ENCODE results near the gene ARHGAP27. TPM values are rescaled to one million over a fixed set of nuclear protein-coding genes. Genes with fewer than 3 reads are reported as not detected.

ARHGAP27 gene
- polyA plus RNA-seq, 1 experiment = 2.3 TPM

DNA sequence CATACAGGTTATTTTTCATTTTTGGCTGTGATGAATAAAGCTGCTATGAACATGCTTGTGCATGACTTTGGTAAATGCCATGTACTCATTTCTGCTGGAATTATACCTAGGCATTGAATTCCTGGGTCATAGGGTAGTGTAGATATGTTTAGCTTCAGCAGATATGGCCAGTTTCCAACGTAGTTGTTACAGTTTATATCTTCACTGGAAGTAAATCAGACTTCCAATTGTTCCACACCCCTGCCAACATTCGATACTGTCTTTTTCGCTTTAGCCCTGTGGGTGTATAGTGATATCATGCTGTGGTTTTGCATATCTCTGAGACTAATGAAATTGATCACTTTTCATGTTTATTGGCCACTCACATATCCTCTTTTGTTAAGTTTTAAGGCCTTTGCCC lies 50.4 kb downstream of the ARHGAP27 start:
- POLR2A ChIA-PET = no interaction called here
- Histone ChIP-seq H3K4me3 (ENCODE audit: low read depth, low read length) (no peak overlapping the region), H3K36me3 (ENCODE audit: control insufficient read depth, insufficient read depth, low read length) (no peaks in the 10 kb centered on the region), H3K27me3 (ENCODE audit: control insufficient read depth, insufficient read depth, low read length) (no peaks in the 10 kb centered on the region)
- TF ChIP-seq, protein P1, sequence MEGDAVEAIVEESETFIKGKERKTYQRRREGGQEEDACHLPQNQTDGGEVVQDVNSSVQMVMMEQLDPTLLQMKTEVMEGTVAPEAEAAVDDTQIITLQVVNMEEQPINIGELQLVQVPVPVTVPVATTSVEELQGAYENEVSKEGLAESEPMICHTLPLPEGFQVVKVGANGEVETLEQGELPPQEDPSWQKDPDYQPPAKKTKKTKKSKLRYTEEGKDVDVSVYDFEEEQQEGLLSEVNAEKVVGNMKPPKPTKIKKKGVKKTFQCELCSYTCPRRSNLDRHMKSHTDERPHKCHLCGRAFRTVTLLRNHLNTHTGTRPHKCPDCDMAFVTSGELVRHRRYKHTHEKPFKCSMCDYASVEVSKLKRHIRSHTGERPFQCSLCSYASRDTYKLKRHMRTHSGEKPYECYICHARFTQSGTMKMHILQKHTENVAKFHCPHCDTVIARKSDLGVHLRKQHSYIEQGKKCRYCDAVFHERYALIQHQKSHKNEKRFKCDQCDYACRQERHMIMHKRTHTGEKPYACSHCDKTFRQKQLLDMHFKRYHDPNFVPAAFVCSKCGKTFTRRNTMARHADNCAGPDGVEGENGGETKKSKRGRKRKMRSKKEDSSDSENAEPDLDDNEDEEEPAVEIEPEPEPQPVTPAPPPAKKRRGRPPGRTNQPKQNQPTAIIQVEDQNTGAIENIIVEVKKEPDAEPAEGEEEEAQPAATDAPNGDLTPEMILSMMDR (IDR thresholded peaks at IDR 0.05; ENCODE audit: insufficient read depth, low read depth, low read length) = no peak
- CTCF ChIA-PET = interaction anchor here (0.9 to 5.7 kb wide), 6 partner anchors 9 to 163 kb away, joined by 3 to 27 read pairs (median 4); no protein-coding TSS in a partner anchor
- DNase-seq (ENCODE audit: low read depth) = no peak

DNA sequence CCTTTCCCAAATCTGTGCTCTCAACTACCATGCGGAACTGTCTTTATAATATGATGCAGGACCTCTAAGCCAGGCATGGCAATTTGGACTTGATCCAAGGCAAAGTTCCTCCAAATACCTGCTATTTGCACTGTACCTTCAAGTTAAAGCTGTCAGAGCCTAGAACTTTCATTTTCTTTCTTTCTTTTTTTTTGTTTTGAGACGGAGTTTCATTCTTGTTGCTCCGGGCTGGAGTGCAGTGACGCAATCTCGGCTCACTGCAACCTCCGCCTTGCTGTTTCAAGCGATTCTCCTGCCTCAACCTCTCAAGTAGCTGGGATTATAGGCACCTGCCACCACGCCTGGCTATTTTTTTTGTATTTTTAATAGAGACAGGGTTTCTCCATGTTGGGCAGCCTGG lies 51.7 kb downstream of the ARHGAP27 start:
- ChIA-PET POLR2A (no interaction called here), CTCF (interaction anchor here (0.6 to 5.7 kb wide), 10 partner anchors 10 to 512 kb away, joined by 3 to 27 read pairs (median 4); partner anchors contain the start of gene MAP3K14)
- no peak for DNase-seq (ENCODE audit: low read depth)
- Histone ChIP-seq H3K27me3 (ENCODE audit: control insufficient read depth, insufficient read depth, low read length) (no peaks in the 10 kb centered on the region), H3K36me3 (ENCODE audit: control insufficient read depth, insufficient read depth, low read length) (no peaks in the 10 kb centered on the region), H3K4me3 (ENCODE audit: low read depth, low read length) (no peak overlapping the region)
- TF ChIP-seq, protein P1 (IDR thresholded peaks at IDR 0.05; ENCODE audit: insufficient read depth, low read depth, low read length) = no peak

DNA sequence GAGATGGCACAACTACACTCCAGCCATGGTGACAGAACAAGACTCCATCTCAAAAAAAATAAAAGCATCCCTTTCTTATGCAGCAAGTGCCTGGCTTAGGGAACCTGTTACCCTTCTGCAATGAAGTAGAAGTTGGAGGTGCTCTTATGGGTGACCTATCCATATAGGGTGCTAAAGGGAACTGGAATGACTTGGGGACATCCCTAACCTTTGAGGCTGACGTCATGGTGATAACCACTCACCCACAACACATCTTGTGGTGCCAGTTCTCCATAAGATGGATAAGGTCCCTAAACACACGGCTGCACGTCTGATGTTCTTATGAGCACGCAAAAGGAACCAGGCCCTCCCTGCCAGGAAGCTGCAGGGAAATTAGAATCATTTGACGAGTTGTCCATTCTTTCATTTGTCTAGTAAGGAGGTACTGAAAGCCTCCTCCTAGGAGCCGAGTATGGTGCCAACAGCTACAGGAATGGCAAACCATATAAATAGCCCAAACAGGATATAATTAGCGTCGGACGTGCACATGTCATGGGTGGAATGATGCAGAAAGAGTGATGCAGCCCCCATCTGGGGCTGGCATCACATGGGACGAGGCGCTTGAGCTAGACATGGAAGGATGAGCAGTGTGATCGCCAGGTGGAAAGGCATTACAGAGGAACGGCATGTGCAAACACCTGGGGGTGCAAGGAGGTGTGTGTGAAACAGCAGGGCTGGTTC lies 52.5 kb downstream of the ARHGAP27 start:
- H3K36me3 ChIP-seq (ENCODE audit: control insufficient read depth, insufficient read depth, low read length) = no peaks in the 10 kb centered on the region
- TF ChIP-seq, protein P1 (IDR thresholded peaks at IDR 0.05; ENCODE audit: insufficient read depth, low read depth, low read length) = no peak
- CTCF ChIA-PET = interaction anchor here (0.6 to 5.7 kb wide), 10 partner anchors 9 to 511 kb away, joined by 3 to 27 read pairs (median 4); partner anchors contain the start of gene MAP3K14
- POLR2A ChIA-PET = no interaction called here
- H3K4me3 ChIP-seq (ENCODE audit: low read depth, low read length) = no peak overlapping the region
- no peaks in the 10 kb centered on the region for H3K27me3 ChIP-seq (ENCODE audit: control insufficient read depth, insufficient read depth, low read length)
- DNase-seq (ENCODE audit: low read depth) = no peak

DNA sequence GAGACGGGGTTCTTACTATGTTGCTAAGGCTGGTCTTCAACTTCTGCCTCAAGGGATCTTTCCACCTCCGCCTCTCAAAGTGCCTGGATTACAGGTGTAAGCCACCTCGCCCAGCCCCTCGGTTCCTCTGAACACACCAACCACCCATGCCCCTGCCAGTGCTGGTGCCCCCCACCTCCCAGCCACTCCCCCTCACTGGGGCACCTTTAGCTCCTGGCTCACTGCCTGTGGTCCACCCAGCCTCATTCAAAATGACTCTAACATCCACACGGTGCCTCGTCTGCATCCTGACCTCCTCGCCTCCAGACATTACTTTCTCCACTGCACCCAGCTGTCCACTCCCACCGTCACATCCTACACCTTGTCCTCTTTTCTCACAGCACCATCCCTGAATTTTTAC lies 55.3 kb downstream of the ARHGAP27 start:
- no peaks in the 10 kb centered on the region for H3K27me3 ChIP-seq (ENCODE audit: control insufficient read depth, insufficient read depth, low read length)
- DNase-seq (ENCODE audit: low read depth) = no peak
- no peak overlapping the region for H3K4me3 ChIP-seq (ENCODE audit: low read depth, low read length)
- TF ChIP-seq, protein P1 (IDR thresholded peaks at IDR 0.05; ENCODE audit: insufficient read depth, low read depth, low read length) = no peak
- H3K36me3 ChIP-seq (ENCODE audit: control insufficient read depth, insufficient read depth, low read length) = no peaks in the 10 kb centered on the region
- CTCF ChIA-PET = interaction anchor here (1.3 to 2.8 kb wide), 3 partner anchors 65 to 142 kb away, joined by 5 to 9 read pairs (median 8); no protein-coding TSS in a partner anchor
- POLR2A ChIA-PET = no interaction called here

DNA sequence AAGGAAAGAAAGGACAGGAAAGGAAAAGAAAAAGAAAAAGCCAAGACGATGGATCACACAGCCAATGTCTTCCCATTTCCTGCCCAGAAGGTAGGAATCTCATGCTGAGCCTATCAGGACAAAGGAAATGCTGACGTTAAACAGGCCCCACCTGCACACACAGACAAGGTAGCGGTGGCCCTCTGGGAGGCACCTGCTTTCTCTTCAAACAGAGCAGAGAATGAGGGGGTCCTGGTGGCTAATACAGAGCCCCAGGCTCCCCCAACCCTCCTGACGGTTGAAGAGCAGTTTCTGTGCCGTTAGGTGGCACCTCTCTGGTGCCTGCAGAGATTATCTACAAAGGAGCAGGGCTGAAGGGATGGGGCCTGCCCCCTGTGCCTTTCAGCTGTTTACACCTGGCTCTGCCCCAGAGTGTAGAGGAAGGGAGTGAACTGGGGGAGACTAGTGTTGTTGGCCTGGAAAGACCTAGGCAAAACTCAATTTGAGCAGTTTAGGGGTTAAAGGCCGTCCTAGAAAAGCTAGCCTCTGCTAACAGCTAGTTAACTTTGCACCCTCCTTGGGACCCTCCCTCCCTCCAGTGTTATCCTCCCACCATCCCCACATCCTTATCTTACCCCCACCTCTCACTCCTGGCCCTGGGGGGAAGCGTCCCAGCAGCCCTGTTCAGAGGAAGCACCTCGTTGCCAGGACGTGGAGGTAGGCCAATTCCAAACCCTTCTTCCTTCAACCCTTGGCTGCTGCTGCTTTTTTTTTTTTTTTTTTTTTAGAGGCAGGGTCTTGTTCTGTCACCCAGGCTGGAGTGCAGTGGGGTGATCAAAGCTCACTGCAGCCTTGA lies 56.3 kb downstream of the ARHGAP27 start:
- DNase-seq (ENCODE audit: low read depth) = no peak
- TF ChIP-seq, protein P1 (IDR thresholded peaks at IDR 0.05; ENCODE audit: insufficient read depth, low read depth, low read length) = no peak
- ChIA-PET CTCF (interaction anchor here (1.0 to 4.8 kb wide), 5 partner anchors 8 to 141 kb away, joined by 3 to 31 read pairs (median 8); no protein-coding TSS in a partner anchor), POLR2A (no interaction called here)
- no peaks in the 10 kb centered on the region for H3K36me3 ChIP-seq (ENCODE audit: control insufficient read depth, insufficient read depth, low read length)
- H3K27me3 ChIP-seq (ENCODE audit: control insufficient read depth, insufficient read depth, low read length) = no peaks in the 10 kb centered on the region
- H3K4me3 ChIP-seq (ENCODE audit: low read depth, low read length) = no peak overlapping the region

All from BJ (cell line).